ENCODE measurements around the gene RBMS1. TPM values are rescaled to one million over a fixed set of nuclear protein-coding genes. Genes with fewer than 3 reads are reported as not detected.

Gene RBMS1
- total and polyA plus RNA-seq, 2 of the 13 experiments (the other 11 are each of a cell fraction or from before 2014, with no cell fraction given), result 55.5 to 110 TPM

DNA sequence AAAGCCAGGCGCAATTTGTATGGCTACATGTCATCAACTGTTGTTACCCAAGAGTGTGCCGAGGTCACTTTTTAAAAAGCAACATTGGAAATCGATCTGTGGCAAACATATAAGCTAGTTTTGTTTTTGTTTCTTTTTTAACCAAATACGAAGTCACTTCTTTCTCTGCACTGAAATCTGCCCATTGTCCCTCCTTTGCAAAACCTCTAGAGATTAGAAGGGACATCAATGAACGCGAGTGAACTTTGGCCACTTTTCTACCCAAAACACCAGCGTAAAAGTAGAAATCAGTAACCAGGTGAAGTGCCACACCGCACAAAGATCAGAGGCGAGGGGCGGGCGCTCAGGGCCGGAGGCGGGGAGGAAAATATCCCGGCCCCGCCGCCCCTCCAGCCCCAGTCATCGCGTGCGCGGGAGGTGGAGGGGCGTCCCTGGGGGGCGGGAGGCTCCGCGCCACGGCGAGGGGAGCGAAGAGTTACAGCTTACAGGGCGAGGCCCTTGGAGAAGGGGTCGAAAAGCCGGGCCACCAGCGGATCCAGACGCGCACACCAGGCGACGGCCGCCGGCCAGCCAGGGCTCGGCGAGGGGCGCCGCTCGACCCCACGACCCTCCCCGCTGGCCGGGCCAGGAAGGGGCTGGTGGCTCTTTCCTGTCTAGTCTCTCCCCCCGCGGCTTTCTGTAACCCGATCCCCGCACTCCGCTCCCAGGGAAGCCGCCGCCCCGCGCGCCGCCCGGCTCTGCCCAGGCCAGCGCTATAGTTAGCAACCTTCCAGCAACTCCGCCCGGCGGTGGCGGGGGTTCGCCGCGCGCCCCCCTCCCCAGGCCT, 993 bp downstream of the RBMS1 start (continued):
- TF ChIP-seq MTF1 (CRISPR knock-in tag; IDR thresholded peaks at IDR 0.05), result no peak; the same call in 1 of the 2 replicates
- TF ChIP-seq GPN1 (CRISPR knock-in tag; IDR thresholded peaks at IDR 0.05; ENCODE audit: borderline replicate concordance), result no peak
- TF ChIP-seq CREM (IDR thresholded peaks at IDR 0.05), result peak; percentile 93
- no peak for TF ChIP-seq CREM (CRISPR knock-in tag; IDR thresholded peaks at IDR 0.05)
- TF ChIP-seq, protein P1, sequence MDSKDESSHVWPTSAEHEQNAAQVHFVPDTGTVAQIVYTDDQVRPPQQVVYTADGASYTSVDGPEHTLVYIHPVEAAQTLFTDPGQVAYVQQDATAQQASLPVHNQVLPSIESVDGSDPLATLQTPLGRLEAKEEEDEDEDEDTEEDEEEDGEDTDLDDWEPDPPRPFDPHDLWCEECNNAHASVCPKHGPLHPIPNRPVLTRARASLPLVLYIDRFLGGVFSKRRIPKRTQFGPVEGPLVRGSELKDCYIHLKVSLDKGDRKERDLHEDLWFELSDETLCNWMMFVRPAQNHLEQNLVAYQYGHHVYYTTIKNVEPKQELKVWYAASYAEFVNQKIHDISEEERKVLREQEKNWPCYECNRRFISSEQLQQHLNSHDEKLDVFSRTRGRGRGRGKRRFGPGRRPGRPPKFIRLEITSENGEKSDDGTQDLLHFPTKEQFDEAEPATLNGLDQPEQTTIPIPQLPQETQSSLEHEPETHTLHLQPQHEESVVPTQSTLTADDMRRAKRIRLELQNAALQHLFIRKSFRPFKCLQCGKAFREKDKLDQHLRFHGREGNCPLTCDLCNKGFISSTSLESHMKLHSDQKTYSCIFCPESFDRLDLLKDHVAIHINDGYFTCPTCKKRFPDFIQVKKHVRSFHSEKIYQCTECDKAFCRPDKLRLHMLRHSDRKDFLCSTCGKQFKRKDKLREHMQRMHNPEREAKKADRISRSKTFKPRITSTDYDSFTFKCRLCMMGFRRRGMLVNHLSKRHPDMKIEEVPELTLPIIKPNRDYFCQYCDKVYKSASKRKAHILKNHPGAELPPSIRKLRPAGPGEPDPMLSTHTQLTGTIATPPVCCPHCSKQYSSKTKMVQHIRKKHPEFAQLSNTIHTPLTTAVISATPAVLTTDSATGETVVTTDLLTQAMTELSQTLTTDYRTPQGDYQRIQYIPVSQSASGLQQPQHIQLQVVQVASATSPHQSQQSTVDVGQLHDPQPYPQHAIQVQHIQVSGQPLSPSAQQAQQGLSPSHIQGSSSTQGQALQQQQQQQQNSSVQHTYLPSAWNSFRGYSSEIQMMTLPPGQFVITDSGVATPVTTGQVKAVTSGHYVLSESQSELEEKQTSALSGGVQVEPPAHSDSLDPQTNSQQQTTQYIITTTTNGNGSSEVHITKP (CRISPR knock-in tag; IDR thresholded peaks at IDR 0.05; ENCODE audit: low read depth), result peak; percentile 77; the same call in 1 of the 2 replicates
- TF ChIP-seq FIP1L1 (IDR thresholded peaks at IDR 0.05; ENCODE audit: borderline replicate concordance, insufficient read depth, low read depth, low read length), result peak; percentile 82; the same call in 1 of the 2 replicates
- no peak for TF ChIP-seq NFE2L1 (CRISPR knock-in tag; IDR thresholded peaks at IDR 0.05; ENCODE audit: borderline replicate concordance)
- 0 out of 2 replicates have a peak, but pooled peaks have one; percentile 48 for TF ChIP-seq TSC22D2 (CRISPR knock-in tag; IDR thresholded peaks at IDR 0.05; ENCODE audit: borderline replicate concordance)
- TF ChIP-seq TCF7 (IDR thresholded peaks at IDR 0.05; ENCODE audit: low read depth), result peak; percentile 97
- peak; percentile 81; the same call in 1 of the 2 replicates for TF ChIP-seq TFAP4 (IDR thresholded peaks at IDR 0.05; ENCODE audit: borderline replicate concordance, low read depth)
- TF ChIP-seq ZNF713 (CRISPR knock-in tag; IDR thresholded peaks at IDR 0.05), result no peak
- peak; percentile 60 for TF ChIP-seq ETV5 (CRISPR knock-in tag; IDR thresholded peaks at IDR 0.05; ENCODE audit: borderline replicate concordance)
- TF ChIP-seq, protein P2, sequence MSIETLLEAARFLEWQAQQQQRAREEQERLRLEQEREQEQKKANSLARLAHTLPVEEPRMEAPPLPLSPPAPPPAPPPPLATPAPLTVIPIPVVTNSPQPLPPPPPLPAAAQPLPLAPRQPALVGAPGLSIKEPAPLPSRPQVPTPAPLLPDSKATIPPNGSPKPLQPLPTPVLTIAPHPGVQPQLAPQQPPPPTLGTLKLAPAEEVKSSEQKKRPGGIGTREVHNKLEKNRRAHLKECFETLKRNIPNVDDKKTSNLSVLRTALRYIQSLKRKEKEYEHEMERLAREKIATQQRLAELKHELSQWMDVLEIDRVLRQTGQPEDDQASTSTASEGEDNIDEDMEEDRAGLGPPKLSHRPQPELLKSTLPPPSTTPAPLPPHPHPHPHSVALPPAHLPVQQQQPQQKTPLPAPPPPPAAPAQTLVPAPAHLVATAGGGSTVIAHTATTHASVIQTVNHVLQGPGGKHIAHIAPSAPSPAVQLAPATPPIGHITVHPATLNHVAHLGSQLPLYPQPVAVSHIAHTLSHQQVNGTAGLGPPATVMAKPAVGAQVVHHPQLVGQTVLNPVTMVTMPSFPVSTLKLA (IDR thresholded peaks at IDR 0.05), result peak; percentile 45; the same call in 1 of the 2 replicates
- TF ChIP-seq, protein P3, sequence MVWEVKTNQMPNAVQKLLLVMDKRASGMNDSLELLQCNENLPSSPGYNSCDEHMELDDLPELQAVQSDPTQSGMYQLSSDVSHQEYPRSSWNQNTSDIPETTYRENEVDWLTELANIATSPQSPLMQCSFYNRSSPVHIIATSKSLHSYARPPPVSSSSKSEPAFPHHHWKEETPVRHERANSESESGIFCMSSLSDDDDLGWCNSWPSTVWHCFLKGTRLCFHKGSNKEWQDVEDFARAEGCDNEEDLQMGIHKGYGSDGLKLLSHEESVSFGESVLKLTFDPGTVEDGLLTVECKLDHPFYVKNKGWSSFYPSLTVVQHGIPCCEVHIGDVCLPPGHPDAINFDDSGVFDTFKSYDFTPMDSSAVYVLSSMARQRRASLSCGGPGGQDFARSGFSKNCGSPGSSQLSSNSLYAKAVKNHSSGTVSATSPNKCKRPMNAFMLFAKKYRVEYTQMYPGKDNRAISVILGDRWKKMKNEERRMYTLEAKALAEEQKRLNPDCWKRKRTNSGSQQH (CRISPR knock-in tag; IDR thresholded peaks at IDR 0.05; ENCODE audit: low read depth), result peak; percentile 1
- TF ChIP-seq ZNF549 (CRISPR knock-in tag; IDR thresholded peaks at IDR 0.05), result 0 out of 2 replicates have a peak, but pooled peaks have one; percentile 34
- TF ChIP-seq, protein P4, sequence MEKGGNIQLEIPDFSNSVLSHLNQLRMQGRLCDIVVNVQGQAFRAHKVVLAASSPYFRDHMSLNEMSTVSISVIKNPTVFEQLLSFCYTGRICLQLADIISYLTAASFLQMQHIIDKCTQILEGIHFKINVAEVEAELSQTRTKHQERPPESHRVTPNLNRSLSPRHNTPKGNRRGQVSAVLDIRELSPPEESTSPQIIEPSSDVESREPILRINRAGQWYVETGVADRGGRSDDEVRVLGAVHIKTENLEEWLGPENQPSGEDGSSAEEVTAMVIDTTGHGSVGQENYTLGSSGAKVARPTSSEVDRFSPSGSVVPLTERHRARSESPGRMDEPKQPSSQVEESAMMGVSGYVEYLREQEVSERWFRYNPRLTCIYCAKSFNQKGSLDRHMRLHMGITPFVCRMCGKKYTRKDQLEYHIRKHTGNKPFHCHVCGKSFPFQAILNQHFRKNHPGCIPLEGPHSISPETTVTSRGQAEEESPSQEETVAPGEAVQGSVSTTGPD (CRISPR knock-in tag; IDR thresholded peaks at IDR 0.05), result peak; percentile 86

Data from HepG2 (cell line).